Natural killer cell (primary cell): Measurements from ENCODE around the gene GRIK1. TPM values are rescaled to one million over a fixed set of nuclear protein-coding genes. Genes with fewer than 3 reads are reported as not detected.

Source experiments
- ATAC-seq, 3 donors: fragments of 150-1000 bp in 2 of 3; fragments of 200-7000 bp in 1 of 3; cut with Tn5 transposase; 1 replicate in 1 of 3; 2 replicates in 2 of 3; pipeline ENCODE4 v1.10.0; 2021; ENCODE audit warnings: mild to moderate bottlenecking in 2 of 3, moderate library complexity in 2 of 3
- DNase-seq, 2 donors: peaks; one replicate each; pipeline versions ENCODE4 v3.0.0 to v3.0.0-alpha.2; 2013 to 2021; ENCODE audit warnings: mixed read lengths in 1 of 2
- H3K27ac ChIP-seq: one replicate; pipeline ENCODE4 v1.5.1; 2013; ENCODE audit warnings: mild to moderate bottlenecking, low read length
- H3K27me3 ChIP-seq: one replicate; pipeline ENCODE4 v1.6.1; 2013; ENCODE audit warnings: low read length; ENCODE audit not compliant: control insufficient read depth, insufficient read depth
- H3K36me3 ChIP-seq: one replicate; pipeline ENCODE4 v1.6.1; 2013; ENCODE audit warnings: low read length; ENCODE audit not compliant: control insufficient read depth, insufficient read depth
- H3K4me1 ChIP-seq: one replicate; pipeline ENCODE4 v1.6.1; 2013; ENCODE audit warnings: low read length; ENCODE audit not compliant: control insufficient read depth, insufficient read depth
- H3K4me3 ChIP-seq: one replicate; pipeline ENCODE4 v1.5.1; 2013; ENCODE audit warnings: low read length
- H3K9me3 ChIP-seq: one replicate; pipeline ENCODE4 v1.6.1; 2013; ENCODE audit warnings: low read length; ENCODE audit not compliant: control insufficient read depth, insufficient read depth
- H3K27ac Mint-ChIP-seq, 2 donors: one replicate each; pipeline ENCODE4 v1.8.0; 2022; ENCODE audit warnings: mild to moderate bottlenecking in 2 of 2, mixed read lengths in 2 of 2, moderate library complexity in 1 of 2
- H3K27me3 Mint-ChIP-seq, 2 donors: one replicate each; pipeline ENCODE4 v1.8.0; 2022; ENCODE audit warnings: low read depth in 2 of 2, mixed read lengths in 2 of 2
- H3K36me3 Mint-ChIP-seq: one replicate; pipeline ENCODE4 v1.8.0; 2022; ENCODE audit warnings: mixed read lengths
- H3K4me1 Mint-ChIP-seq, 2 donors: one replicate each; pipeline ENCODE4 v1.8.0; 2022; ENCODE audit warnings: mixed read lengths in 2 of 2
- H3K4me3 Mint-ChIP-seq: one replicate; pipeline ENCODE4 v1.8.0; 2022; ENCODE audit warnings: mild to moderate bottlenecking, moderate library complexity, mixed read lengths
- H3K9me3 Mint-ChIP-seq, 2 donors: one replicate each; pipeline ENCODE4 v1.8.0; 2022; ENCODE audit warnings: mixed read lengths in 2 of 2
- WGBS: methylation state at CpG from one replicate; pipeline ENCODE4 v1.1.7; 2013; ENCODE audit warnings: missing lambda C conversion rate; ENCODE audit not compliant: insufficient coverage; 5-methylcytosine and 5-hydroxymethylcytosine counted together
- intact Hi-C: fragments of 100-400 bp; cut with micrococcal nuclease; formaldehyde crosslinking; loops from one replicate; pipeline ENCODE4 v1.14.2; 2022
- total RNA-seq, 4 donors: library from RNA; stranded (reverse); fragments of 120-200 nt in 1 of 4; gene quantifications; one replicate each; pipeline versions ENCODE4 v1.2.3 to v1.2.4, GENCODE V29; 2013 to 2022
- TF ChIP-seq, protein P1 (sequence below): fragments of 200-600 bp; IDR thresholded peaks from one replicate; pipeline ENCODE4 v1.8.0; 2022; ENCODE audit warnings: antibody characterized with exemption

GRIK1 gene
- total RNA-seq, 3 donors from 2014 or later (not counting 1 experiment from before 2014, with no cell fraction given), result not detected

DNA sequence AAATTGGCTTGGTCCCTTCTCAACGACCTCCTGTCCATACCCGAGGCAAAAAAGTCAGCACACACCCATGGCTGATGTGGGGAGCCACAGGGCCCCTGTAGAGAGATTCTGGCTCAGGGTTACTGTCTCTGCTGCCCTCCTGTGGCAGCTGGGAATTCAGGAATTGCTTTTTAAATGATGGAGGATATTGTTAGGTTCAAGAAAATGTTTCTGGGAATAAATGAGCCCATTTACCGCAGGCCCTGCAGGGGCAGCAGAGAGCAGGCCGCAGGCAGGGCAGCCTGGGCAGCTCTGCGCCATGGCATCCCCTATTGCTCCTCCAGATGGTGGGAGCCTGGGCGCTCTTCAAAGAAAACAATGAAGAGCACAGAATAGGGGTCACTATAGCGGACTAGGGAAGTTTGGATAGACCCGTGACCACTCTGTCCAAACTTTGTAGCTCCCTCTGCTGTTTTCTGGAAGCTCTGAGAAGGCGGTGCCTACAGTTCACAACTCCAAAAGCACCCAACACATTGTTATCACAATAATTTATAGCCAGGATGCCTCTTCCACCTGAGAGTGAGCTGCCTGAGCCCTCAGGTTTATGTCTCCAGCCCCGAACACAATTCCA is 440.0 kb downstream of the GRIK1 start:
- Mint-ChIP-seq H3K36me3 (peaks cover 6% of the 10 kb centered on the region), H3K27ac (no peak overlapping the region), H3K4me3 (no peak overlapping the region), H3K9me3 (peaks cover 2 to 8% of the 10 kb centered on the region in 2 donors), H3K4me1 (no peaks in the 10 kb centered on the region), H3K27me3 (no peaks in the 10 kb centered on the region)
- 95% methylated on average over 10 of the region's 10 CpGs for WGBS
- H3K27me3 ChIP-seq, result no peaks in the 10 kb centered on the region
- no peak overlapping the region for H3K27ac ChIP-seq
- H3K9me3 ChIP-seq, result no peaks in the 10 kb centered on the region
- intact Hi-C loops, result no loop called here
- no peak for DNase-seq
- no peaks in the 10 kb centered on the region for H3K36me3 ChIP-seq
- H3K4me1 ChIP-seq, result no peaks in the 10 kb centered on the region
- TF ChIP-seq, protein P1, sequence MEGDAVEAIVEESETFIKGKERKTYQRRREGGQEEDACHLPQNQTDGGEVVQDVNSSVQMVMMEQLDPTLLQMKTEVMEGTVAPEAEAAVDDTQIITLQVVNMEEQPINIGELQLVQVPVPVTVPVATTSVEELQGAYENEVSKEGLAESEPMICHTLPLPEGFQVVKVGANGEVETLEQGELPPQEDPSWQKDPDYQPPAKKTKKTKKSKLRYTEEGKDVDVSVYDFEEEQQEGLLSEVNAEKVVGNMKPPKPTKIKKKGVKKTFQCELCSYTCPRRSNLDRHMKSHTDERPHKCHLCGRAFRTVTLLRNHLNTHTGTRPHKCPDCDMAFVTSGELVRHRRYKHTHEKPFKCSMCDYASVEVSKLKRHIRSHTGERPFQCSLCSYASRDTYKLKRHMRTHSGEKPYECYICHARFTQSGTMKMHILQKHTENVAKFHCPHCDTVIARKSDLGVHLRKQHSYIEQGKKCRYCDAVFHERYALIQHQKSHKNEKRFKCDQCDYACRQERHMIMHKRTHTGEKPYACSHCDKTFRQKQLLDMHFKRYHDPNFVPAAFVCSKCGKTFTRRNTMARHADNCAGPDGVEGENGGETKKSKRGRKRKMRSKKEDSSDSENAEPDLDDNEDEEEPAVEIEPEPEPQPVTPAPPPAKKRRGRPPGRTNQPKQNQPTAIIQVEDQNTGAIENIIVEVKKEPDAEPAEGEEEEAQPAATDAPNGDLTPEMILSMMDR, result no peak
- peak in 1 of 3 donors; percentile 38 for ATAC-seq
- no peak overlapping the region for H3K4me3 ChIP-seq

DNA sequence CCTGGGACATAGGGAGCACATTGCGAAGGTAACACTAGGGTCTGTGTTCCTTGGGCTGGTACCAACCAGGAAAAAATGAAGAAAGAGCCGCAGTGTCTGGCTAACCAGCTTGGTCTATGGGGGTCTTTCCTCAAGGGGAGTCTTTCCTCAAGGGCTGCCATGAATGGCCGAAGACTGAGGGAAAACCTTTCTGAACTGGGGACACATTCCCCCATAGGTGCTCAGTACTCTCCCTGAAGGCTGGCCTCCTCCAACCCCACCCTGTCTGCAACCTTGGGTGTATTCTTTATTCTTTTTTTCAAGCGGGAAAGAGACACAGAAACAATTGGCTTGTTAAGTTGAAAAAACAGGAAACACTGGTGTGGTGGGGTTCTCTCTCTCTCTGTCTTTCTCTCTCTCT is 440.6 kb downstream of the GRIK1 start:
- H3K27ac Mint-ChIP-seq, result no peak overlapping the region
- H3K36me3 Mint-ChIP-seq, result peaks cover 6% of the 10 kb centered on the region

DNA sequence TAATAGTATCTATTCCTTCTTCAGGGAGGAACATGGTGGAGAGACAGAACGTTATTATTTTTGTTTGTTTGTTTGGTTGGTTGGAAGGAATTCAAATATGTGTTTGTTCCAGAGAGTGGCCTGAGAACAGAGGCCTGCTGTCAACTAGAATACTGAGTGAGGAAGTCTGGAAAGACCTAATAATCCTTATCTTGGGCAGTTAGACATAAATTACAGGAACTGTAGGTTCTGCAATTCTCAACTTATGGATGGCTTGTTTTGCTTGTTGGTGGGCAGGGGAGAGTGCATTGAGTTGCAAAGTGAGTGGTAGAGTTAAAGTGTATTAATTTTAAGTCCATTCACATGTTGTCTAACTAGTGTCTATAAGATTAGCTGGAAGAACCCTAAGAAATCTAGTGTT is 443.5 kb downstream of the GRIK1 start:
- H3K4me3 Mint-ChIP-seq, result no peak overlapping the region
- no peak overlapping the region for H3K27ac ChIP-seq
- no peaks in the 10 kb centered on the region for H3K4me1 ChIP-seq
- H3K27ac Mint-ChIP-seq, result no peak overlapping the region
- H3K36me3 Mint-ChIP-seq, result peaks cover 6% of the 10 kb centered on the region
- peaks cover 0 to 6% of the 10 kb centered on the region in 2 donors for H3K4me1 Mint-ChIP-seq
- no peaks in the 10 kb centered on the region for H3K27me3 ChIP-seq
- DNase-seq (no peak), ATAC-seq (no peak)
- no peaks in the 10 kb centered on the region for H3K9me3 ChIP-seq
- peaks cover 2 to 6% of the 10 kb centered on the region in 2 donors for H3K9me3 Mint-ChIP-seq
- H3K36me3 ChIP-seq, result no peaks in the 10 kb centered on the region
- intact Hi-C loops, result no loop called here
- H3K27me3 Mint-ChIP-seq, result no peaks in the 10 kb centered on the region
- H3K4me3 ChIP-seq, result no peak overlapping the region
- 13% methylated on average over 1 of the region's 1 CpG for WGBS
- TF ChIP-seq, protein P1, result no peak

More for the DNA sequence above, 440.6 kb downstream of the GRIK1 start:
- Mint-ChIP-seq H3K9me3 (peaks cover 2 to 8% of the 10 kb centered on the region in 2 donors), H3K27me3 (no peaks in the 10 kb centered on the region), H3K4me1 (no peaks in the 10 kb centered on the region), H3K4me3 (no peak overlapping the region)
- Histone ChIP-seq H3K36me3 (no peaks in the 10 kb centered on the region), H3K27ac (no peak overlapping the region), H3K9me3 (no peaks in the 10 kb centered on the region), H3K27me3 (no peaks in the 10 kb centered on the region), H3K4me3 (no peak overlapping the region), H3K4me1 (no peaks in the 10 kb centered on the region)
- DNase-seq (no peak), ATAC-seq (no peak)
- intact Hi-C loops, result no loop called here
- 92% methylated on average over 3 of the region's 4 CpGs for WGBS
- TF ChIP-seq, protein P1, result no peak

GRCh38 chr21:29490016-29490415 is 449.8 kb downstream of the GRIK1 start:
- TF ChIP-seq, protein P1, result no peak
- no peak overlapping the region for H3K27ac ChIP-seq
- H3K4me3 Mint-ChIP-seq, result no peak overlapping the region
- no peak overlapping the region for H3K27ac Mint-ChIP-seq
- peaks cover 0 to 6% of the 10 kb centered on the region in 2 donors for H3K4me1 Mint-ChIP-seq
- H3K27me3 Mint-ChIP-seq, result no peaks in the 10 kb centered on the region
- H3K36me3 ChIP-seq, result no peaks in the 10 kb centered on the region
- no peaks in the 10 kb centered on the region for H3K4me1 ChIP-seq
- H3K36me3 Mint-ChIP-seq, result no peaks in the 10 kb centered on the region
- intact Hi-C loops, result no loop called here
- DNase-seq (no peak), ATAC-seq (no peak)
- no peaks in the 10 kb centered on the region for H3K9me3 Mint-ChIP-seq
- H3K9me3 ChIP-seq, result no peaks in the 10 kb centered on the region
- H3K4me3 ChIP-seq, result no peak overlapping the region
- 93% methylated on average over 3 of the region's 3 CpGs for WGBS
- no peaks in the 10 kb centered on the region for H3K27me3 ChIP-seq
